ENCODE measurements around the gene UBQLN3.

Gene UBQLN3

GRCh38 chr11:5524756-5525155 is 15.0 kb upstream of the UBQLN3 start:
- Mint-ChIP-seq H3K36me3 (ENCODE audit: low read depth) (no peaks in the 10 kb centered on the region), H3K4me3 (no peak overlapping the region), H3K27me3 (no peaks in the 10 kb centered on the region), H3K27ac (no peak overlapping the region), H3K9me3 (no peaks in the 10 kb centered on the region), H3K4me1 (ENCODE audit: low read depth) (no peaks in the 10 kb centered on the region)
- intact Hi-C loops (cut with micrococcal nuclease), result no loop called here

GRCh38 chr11:5522308-5522707 is 12.6 kb upstream of the UBQLN3 start:
- no peak overlapping the region for H3K27ac Mint-ChIP-seq
- intact Hi-C loops (cut with micrococcal nuclease), result no loop called here
- no peak overlapping the region for H3K4me3 Mint-ChIP-seq
- H3K4me1 Mint-ChIP-seq (ENCODE audit: low read depth), result no peaks in the 10 kb centered on the region
- H3K9me3 Mint-ChIP-seq, result no peaks in the 10 kb centered on the region
- no peaks in the 10 kb centered on the region for H3K36me3 Mint-ChIP-seq (ENCODE audit: low read depth)
- no peaks in the 10 kb centered on the region for H3K27me3 Mint-ChIP-seq

- no peak overlapping the region for H3K27ac Mint-ChIP-seq
- no peak overlapping the region for H3K4me3 Mint-ChIP-seq
- no peaks in the 10 kb centered on the region for H3K36me3 Mint-ChIP-seq (ENCODE audit: low read depth)
- intact Hi-C loops (cut with micrococcal nuclease), result no loop called here
- H3K27me3 Mint-ChIP-seq, result no peaks in the 10 kb centered on the region
- no peaks in the 10 kb centered on the region for H3K9me3 Mint-ChIP-seq
- no peaks in the 10 kb centered on the region for H3K4me1 Mint-ChIP-seq (ENCODE audit: low read depth)
Observed at GRCh38 chr11:5521540-5521939, 11.8 kb upstream of the UBQLN3 start.

GRCh38 chr11:5516599-5516998 is 6.8 kb upstream of the UBQLN3 start, which contains the start of gene UBQLNL:
Gene UBQLNL (minus strand): TSS chr11:5516699. CDS start chr11:5516441, 258 bp downstream.
- Mint-ChIP-seq H3K9me3 (no peaks in the 10 kb centered on the region), H3K36me3 (ENCODE audit: low read depth) (no peaks in the 10 kb centered on the region), H3K4me1 (ENCODE audit: low read depth) (no peaks in the 10 kb centered on the region), H3K4me3 (no peak within 1 kb of the TSS), H3K27me3 (no peaks in the 10 kb centered on the region), H3K27ac (no peak within 1 kb of the TSS)
- intact Hi-C loops (cut with micrococcal nuclease), result no loop called here

- H3K9me3 Mint-ChIP-seq, result no peaks in the 10 kb centered on the region
- no peaks in the 10 kb centered on the region for H3K36me3 Mint-ChIP-seq (ENCODE audit: low read depth)
- H3K4me1 Mint-ChIP-seq (ENCODE audit: low read depth), result no peaks in the 10 kb centered on the region
- no peak overlapping the region for H3K27ac Mint-ChIP-seq
- H3K27me3 Mint-ChIP-seq, result no peaks in the 10 kb centered on the region
- no peak overlapping the region for H3K4me3 Mint-ChIP-seq
- intact Hi-C loops (cut with micrococcal nuclease), result no loop called here
Observed at GRCh38 chr11:5514841-5515240, 5.1 kb upstream of the UBQLN3 start.

- H3K27ac Mint-ChIP-seq, result no peak overlapping the region
- intact Hi-C loops (cut with micrococcal nuclease), result no loop called here
- H3K4me3 Mint-ChIP-seq, result no peak overlapping the region
- H3K9me3 Mint-ChIP-seq, result no peaks in the 10 kb centered on the region
- no peaks in the 10 kb centered on the region for H3K27me3 Mint-ChIP-seq
- H3K36me3 Mint-ChIP-seq (ENCODE audit: low read depth), result no peaks in the 10 kb centered on the region
- H3K4me1 Mint-ChIP-seq (ENCODE audit: low read depth), result no peaks in the 10 kb centered on the region
Observed at GRCh38 chr11:5508605-5509004, 1.2 kb downstream of the UBQLN3 start.

- intact Hi-C loops (cut with micrococcal nuclease), result no loop called here
- Mint-ChIP-seq H3K4me3 (no peak overlapping the region), H3K27me3 (no peaks in the 10 kb centered on the region), H3K27ac (no peak overlapping the region), H3K4me1 (ENCODE audit: low read depth) (no peaks in the 10 kb centered on the region), H3K9me3 (no peaks in the 10 kb centered on the region), H3K36me3 (ENCODE audit: low read depth) (no peaks in the 10 kb centered on the region)
Observed at GRCh38 chr11:5507933-5508305, 1.8 kb downstream of the UBQLN3 start.

- Mint-ChIP-seq H3K4me3 (no peak overlapping the region), H3K9me3 (no peaks in the 10 kb centered on the region), H3K36me3 (ENCODE audit: low read depth) (no peaks in the 10 kb centered on the region), H3K4me1 (ENCODE audit: low read depth) (no peaks in the 10 kb centered on the region), H3K27ac (no peak overlapping the region), H3K27me3 (no peaks in the 10 kb centered on the region)
- intact Hi-C loops (cut with micrococcal nuclease), result no loop called here
Observed at GRCh38 chr11:5507177-5507932, 2.4 kb downstream of the UBQLN3 start.

- no peak overlapping the region for H3K4me3 Mint-ChIP-seq
- no peaks in the 10 kb centered on the region for H3K9me3 Mint-ChIP-seq
- no peak overlapping the region for H3K27ac Mint-ChIP-seq
- H3K36me3 Mint-ChIP-seq (ENCODE audit: low read depth), result no peaks in the 10 kb centered on the region
- H3K4me1 Mint-ChIP-seq (ENCODE audit: low read depth), result no peaks in the 10 kb centered on the region
- intact Hi-C loops (cut with micrococcal nuclease), result no loop called here
- no peaks in the 10 kb centered on the region for H3K27me3 Mint-ChIP-seq
Observed at GRCh38 chr11:5505363-5506048, 4.3 kb downstream of the UBQLN3 start.

- H3K4me1 Mint-ChIP-seq (ENCODE audit: low read depth), result no peaks in the 10 kb centered on the region
- H3K4me3 Mint-ChIP-seq, result no peak overlapping the region
- H3K9me3 Mint-ChIP-seq, result no peaks in the 10 kb centered on the region
- H3K27me3 Mint-ChIP-seq, result no peaks in the 10 kb centered on the region
- H3K36me3 Mint-ChIP-seq (ENCODE audit: low read depth), result no peaks in the 10 kb centered on the region
- H3K27ac Mint-ChIP-seq, result no peak overlapping the region
- intact Hi-C loops (cut with micrococcal nuclease), result no loop called here
Observed at GRCh38 chr11:5504403-5504921, 5.3 kb downstream of the UBQLN3 start.

GRCh38 chr11:5500393-5500801 is 9.4 kb downstream of the UBQLN3 start:
- Mint-ChIP-seq H3K9me3 (no peaks in the 10 kb centered on the region), H3K4me3 (no peak overlapping the region), H3K27ac (no peak overlapping the region), H3K4me1 (ENCODE audit: low read depth) (no peaks in the 10 kb centered on the region), H3K27me3 (no peaks in the 10 kb centered on the region), H3K36me3 (ENCODE audit: low read depth) (no peaks in the 10 kb centered on the region)
- intact Hi-C loops (cut with micrococcal nuclease), result no loop called here

- intact Hi-C loops (cut with micrococcal nuclease), result no loop called here
- Mint-ChIP-seq H3K27me3 (no peaks in the 10 kb centered on the region), H3K4me1 (ENCODE audit: low read depth) (no peaks in the 10 kb centered on the region), H3K36me3 (ENCODE audit: low read depth) (no peaks in the 10 kb centered on the region), H3K9me3 (no peaks in the 10 kb centered on the region), H3K4me3 (no peak overlapping the region), H3K27ac (no peak overlapping the region)
Observed at GRCh38 chr11:5499671-5500070, 10.1 kb downstream of the UBQLN3 start.

GRCh38 chr11:5489576-5490357 is 20.0 kb downstream of the UBQLN3 start:
- H3K36me3 Mint-ChIP-seq (ENCODE audit: low read depth), result no peaks in the 10 kb centered on the region
- no peak overlapping the region for H3K27ac Mint-ChIP-seq
- H3K4me3 Mint-ChIP-seq, result no peak overlapping the region
- peaks cover 6% of the 10 kb centered on the region for H3K4me1 Mint-ChIP-seq (ENCODE audit: low read depth)
- intact Hi-C loops (cut with micrococcal nuclease), result no loop called here
- H3K9me3 Mint-ChIP-seq, result no peaks in the 10 kb centered on the region
- no peaks in the 10 kb centered on the region for H3K27me3 Mint-ChIP-seq

- H3K36me3 Mint-ChIP-seq (ENCODE audit: low read depth), result no peaks in the 10 kb centered on the region
- no peaks in the 10 kb centered on the region for H3K27me3 Mint-ChIP-seq
- peaks cover 6% of the 10 kb centered on the region for H3K4me1 Mint-ChIP-seq (ENCODE audit: low read depth)
- H3K4me3 Mint-ChIP-seq, result no peak overlapping the region
- H3K9me3 Mint-ChIP-seq, result no peaks in the 10 kb centered on the region
- intact Hi-C loops (cut with micrococcal nuclease), result no loop called here
- no peak overlapping the region for H3K27ac Mint-ChIP-seq
Observed at GRCh38 chr11:5488798-5489399, 20.9 kb downstream of the UBQLN3 start.

All from dendritic cell treated with granulocyte-macrophage colony-stimulating factor and Interleukin-4, amounts not matched to agents 40 ng/mL and 50 ng/mL, for 4 days (primary cell).